22Rv1 (cell line): ENCODE measurements around the gene TBC1D2.

Experiments used
- ZFX ChIP-seq: fragments of 450-650 bp; IDR thresholded peaks from 2 replicates; pipeline ENCODE4 v1.6.1; 2017; ENCODE audit warnings: antibody characterized with exemption, borderline replicate concordance
- TF ChIP-seq, protein P1 (sequence below): fragments of 450-650 bp; IDR thresholded peaks from 2 replicates; pipeline ENCODE4 v1.5.1; 2017; ENCODE audit warnings: mild to moderate bottlenecking

DNA sequence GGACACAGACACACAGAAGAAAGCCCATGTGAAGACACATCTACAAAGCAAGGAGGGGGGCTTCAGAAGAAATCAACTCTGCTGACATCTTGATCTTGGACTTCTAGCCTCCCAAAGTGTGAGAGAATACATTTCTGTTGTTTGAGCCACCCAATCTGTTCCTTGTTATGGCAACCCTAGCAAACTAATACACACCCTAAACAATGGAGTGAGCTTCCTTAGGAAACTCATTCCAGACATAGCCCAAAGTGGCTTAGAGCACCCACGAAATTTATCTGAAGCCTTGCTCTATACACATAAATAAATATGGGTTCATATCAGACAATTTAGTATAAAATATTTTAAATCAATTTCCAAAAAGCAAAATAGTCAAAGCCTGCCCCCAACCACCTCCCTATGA lies 7.6 kb upstream of the TBC1D2 start:
- TF ChIP-seq, protein P1, sequence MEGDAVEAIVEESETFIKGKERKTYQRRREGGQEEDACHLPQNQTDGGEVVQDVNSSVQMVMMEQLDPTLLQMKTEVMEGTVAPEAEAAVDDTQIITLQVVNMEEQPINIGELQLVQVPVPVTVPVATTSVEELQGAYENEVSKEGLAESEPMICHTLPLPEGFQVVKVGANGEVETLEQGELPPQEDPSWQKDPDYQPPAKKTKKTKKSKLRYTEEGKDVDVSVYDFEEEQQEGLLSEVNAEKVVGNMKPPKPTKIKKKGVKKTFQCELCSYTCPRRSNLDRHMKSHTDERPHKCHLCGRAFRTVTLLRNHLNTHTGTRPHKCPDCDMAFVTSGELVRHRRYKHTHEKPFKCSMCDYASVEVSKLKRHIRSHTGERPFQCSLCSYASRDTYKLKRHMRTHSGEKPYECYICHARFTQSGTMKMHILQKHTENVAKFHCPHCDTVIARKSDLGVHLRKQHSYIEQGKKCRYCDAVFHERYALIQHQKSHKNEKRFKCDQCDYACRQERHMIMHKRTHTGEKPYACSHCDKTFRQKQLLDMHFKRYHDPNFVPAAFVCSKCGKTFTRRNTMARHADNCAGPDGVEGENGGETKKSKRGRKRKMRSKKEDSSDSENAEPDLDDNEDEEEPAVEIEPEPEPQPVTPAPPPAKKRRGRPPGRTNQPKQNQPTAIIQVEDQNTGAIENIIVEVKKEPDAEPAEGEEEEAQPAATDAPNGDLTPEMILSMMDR, result no peak
- no peak for TF ChIP-seq ZFX
